HEK293 (cell line): ENCODE measurements around the gene PIEZO1.

ENCODE experiments used
- ATF2 ChIP-seq: fragments of 450-650 bp; formaldehyde crosslinking; IDR thresholded peaks from 2 replicates; pipeline ENCODE4 v1.5.1; 2016; ENCODE audit warnings: missing biosample characterization, missing genetic modification characterization, low read depth
- BCL11A ChIP-seq: fragments of 450-650 bp; formaldehyde crosslinking; IDR thresholded peaks from 2 replicates; pipeline ENCODE4 v1.5.1; 2016; ENCODE audit warnings: low read depth, missing biosample characterization, missing genetic modification characterization
- CTCF ChIP-seq: fragments of 450-650 bp; formaldehyde crosslinking; IDR thresholded peaks from 2 replicates; pipeline ENCODE4 v1.5.1; 2016; ENCODE audit warnings: missing biosample characterization, missing genetic modification characterization
- GFI1B ChIP-seq: fragments of 450-650 bp; formaldehyde crosslinking; IDR thresholded peaks from 2 replicates; pipeline ENCODE4 v1.5.1; 2016; ENCODE audit warnings: missing biosample characterization, missing genetic modification characterization
- GLIS1 ChIP-seq: fragments of 450-650 bp; formaldehyde crosslinking; IDR thresholded peaks from 2 replicates; pipeline ENCODE4 v1.5.1; 2016; ENCODE audit warnings: missing biosample characterization, missing genetic modification characterization
- HIC1 ChIP-seq: fragments of 450-650 bp; formaldehyde crosslinking; IDR thresholded peaks from 2 replicates; pipeline ENCODE4 v1.5.1; 2016; ENCODE audit warnings: missing biosample characterization, missing genetic modification characterization
- HOXA7 ChIP-seq: sonication (generic); formaldehyde crosslinking; IDR thresholded peaks from 2 replicates; pipeline ENCODE4 v1.8.1; 2022; ENCODE audit warnings: missing genetic modification reagents, borderline replicate concordance
- KLF9 ChIP-seq: fragments of 450-650 bp; formaldehyde crosslinking; IDR thresholded peaks from 2 replicates; pipeline ENCODE4 v1.5.1; 2016; ENCODE audit warnings: missing biosample characterization, missing genetic modification characterization, low read depth
- MZF1 ChIP-seq: fragments of 450-650 bp; formaldehyde crosslinking; IDR thresholded peaks from 2 replicates; pipeline ENCODE4 v1.5.1; 2017; ENCODE audit warnings: missing biosample characterization, missing genetic modification characterization, borderline replicate concordance
- PATZ1 ChIP-seq: fragments of 450-650 bp; formaldehyde crosslinking; IDR thresholded peaks from 2 replicates; pipeline ENCODE4 v1.5.1; 2016; ENCODE audit warnings: missing biosample characterization, missing genetic modification characterization
- PRDM6 ChIP-seq: fragments of 450-650 bp; formaldehyde crosslinking; IDR thresholded peaks from 2 replicates; pipeline ENCODE4 v1.5.1; 2017; ENCODE audit warnings: missing biosample characterization, missing genetic modification characterization
- SP7 ChIP-seq: fragments of 450-650 bp; formaldehyde crosslinking; IDR thresholded peaks from 2 replicates; pipeline ENCODE4 v1.5.1; 2016; ENCODE audit warnings: missing biosample characterization, missing genetic modification characterization
- WT1 ChIP-seq: fragments of 450-650 bp; formaldehyde crosslinking; IDR thresholded peaks from 2 replicates; pipeline ENCODE4 v1.5.1; 2016; ENCODE audit warnings: missing biosample characterization, missing genetic modification characterization
- YY2 ChIP-seq: fragments of 450-650 bp; formaldehyde crosslinking; IDR thresholded peaks from 2 replicates; pipeline ENCODE4 v1.5.1; 2016; ENCODE audit warnings: missing biosample characterization, missing genetic modification characterization
- ZBTB1 ChIP-seq: fragments of 450-650 bp; formaldehyde crosslinking; IDR thresholded peaks from 2 replicates; pipeline ENCODE4 v1.5.1; 2016; ENCODE audit warnings: missing biosample characterization, missing genetic modification characterization
- ZFP37 ChIP-seq: fragments of 450-650 bp; formaldehyde crosslinking; IDR thresholded peaks from 2 replicates; pipeline ENCODE4 v1.5.1; 2016; ENCODE audit warnings: missing biosample characterization, missing genetic modification characterization
- ZNF16 ChIP-seq: fragments of 450-650 bp; formaldehyde crosslinking; IDR thresholded peaks from 2 replicates; pipeline ENCODE4 v1.5.1; 2016; ENCODE audit warnings: low read depth, missing biosample characterization, missing genetic modification characterization
- ZNF169 ChIP-seq: fragments of 450-650 bp; formaldehyde crosslinking; IDR thresholded peaks from 2 replicates; pipeline ENCODE4 v1.5.1; 2016; ENCODE audit warnings: missing biosample characterization, missing genetic modification characterization
- ZNF174 ChIP-seq: fragments of 450-650 bp; formaldehyde crosslinking; IDR thresholded peaks from 2 replicates; pipeline ENCODE4 v1.5.0; 2017; ENCODE audit warnings: missing biosample characterization, mild to moderate bottlenecking, missing genetic modification characterization
- ZNF2 ChIP-seq: fragments of 450-650 bp; formaldehyde crosslinking; IDR thresholded peaks from 2 replicates; pipeline ENCODE4 v1.5.1; 2016; ENCODE audit warnings: missing biosample characterization, missing genetic modification characterization
- ZNF350 ChIP-seq: fragments of 450-650 bp; formaldehyde crosslinking; IDR thresholded peaks from 2 replicates; pipeline ENCODE4 v1.5.0; 2017; ENCODE audit warnings: missing biosample characterization, mild to moderate bottlenecking, missing genetic modification characterization
- ZNF433 ChIP-seq: fragments of 450-650 bp; formaldehyde crosslinking; IDR thresholded peaks from 2 replicates; pipeline ENCODE4 v1.5.1; 2016; ENCODE audit warnings: missing biosample characterization, missing genetic modification characterization, low read depth
- ZNF48 ChIP-seq: fragments of 450-650 bp; formaldehyde crosslinking; IDR thresholded peaks from 2 replicates; pipeline ENCODE4 v1.5.1; 2016; ENCODE audit warnings: missing biosample characterization, missing genetic modification characterization
- ZNF510 ChIP-seq: fragments of 450-650 bp; formaldehyde crosslinking; IDR thresholded peaks from 2 replicates; pipeline ENCODE4 v1.5.1; 2018; ENCODE audit warnings: mild to moderate bottlenecking, missing genetic modification characterization, missing biosample characterization; ENCODE audit not compliant: insufficient replicate concordance
- ZNF560 ChIP-seq: fragments of 450-650 bp; formaldehyde crosslinking; IDR thresholded peaks from 2 replicates; pipeline ENCODE4 v1.5.1; 2017; ENCODE audit warnings: missing biosample characterization, missing genetic modification characterization, borderline replicate concordance
- ZNF585B ChIP-seq: fragments of 450-650 bp; formaldehyde crosslinking; IDR thresholded peaks from 2 replicates; pipeline ENCODE4 v1.5.1; 2016; ENCODE audit warnings: missing biosample characterization, missing genetic modification characterization
- ZNF621 ChIP-seq: fragments of 450-650 bp; formaldehyde crosslinking; IDR thresholded peaks from 2 replicates; pipeline ENCODE4 v1.5.1; 2017; ENCODE audit warnings: missing biosample characterization, missing genetic modification characterization
- ZNF701 ChIP-seq: fragments of 450-650 bp; formaldehyde crosslinking; IDR thresholded peaks from 2 replicates; pipeline ENCODE4 v1.5.1; 2016; ENCODE audit warnings: missing biosample characterization, missing genetic modification characterization
- ZSCAN23 ChIP-seq: fragments of 450-650 bp; formaldehyde crosslinking; IDR thresholded peaks from 2 replicates; pipeline ENCODE4 v1.5.1; 2016; ENCODE audit warnings: missing biosample characterization, missing genetic modification characterization
- ZSCAN5A ChIP-seq: fragments of 450-650 bp; formaldehyde crosslinking; IDR thresholded peaks from 2 replicates; pipeline ENCODE4 v1.5.1; 2016; ENCODE audit warnings: missing biosample characterization, missing genetic modification characterization

The PIEZO1 gene

GRCh38 chr16:88782454-88783390 lies 2.3 kb downstream of the PIEZO1 start (continued):
- TF ChIP-seq ZSCAN23 (tag by site-specific recombination) (no peak), ZNF701 (tag by site-specific recombination) (no peak), ZNF560 (tag by site-specific recombination) (no peak), ATF2 (no peak), KLF9 (tag by site-specific recombination) (no peak), CTCF (tag by site-specific recombination) (peak; percentile 18; the same call in 1 of the 2 replicates), ZSCAN5A (tag by site-specific recombination) (no peak), SP7 (tag by site-specific recombination) (peak; percentile 43), MZF1 (tag by site-specific recombination) (no peak), ZNF621 (tag by site-specific recombination) (no peak), ZNF16 (tag by site-specific recombination) (no peak), PRDM6 (no peak), ZBTB1 (tag by site-specific recombination) (no peak), ZNF510 (tag by site-specific recombination) (no peak), ZNF350 (tag by site-specific recombination) (no peak), HIC1 (tag by site-specific recombination) (no peak), PATZ1 (peak; percentile 82), ZNF2 (tag by site-specific recombination) (no peak), ZNF48 (tag by site-specific recombination) (no peak), GLIS1 (peak; percentile 91), ZNF585B (no peak), WT1 (tag by site-specific recombination) (no peak), YY2 (tag by site-specific recombination) (no peak), GFI1B (tag by site-specific recombination) (no peak), ZNF169 (tag by site-specific recombination) (no peak), ZNF433 (tag by site-specific recombination) (no peak), HOXA7 (no peak), BCL11A (tag by site-specific recombination) (no peak), ZNF174 (tag by site-specific recombination) (no peak), ZFP37 (tag by site-specific recombination) (no peak)
